ENCODE measurements around the gene METAP1.

- no peak for TF ChIP-seq EZH2 (IDR thresholded peaks at IDR 0.05)
- no peak for TF ChIP-seq POLR2AphosphoS5 (IDR thresholded peaks at IDR 0.05; ENCODE audit: low read depth, low read length)
- TF ChIP-seq ELF1 (IDR thresholded peaks at IDR 0.05; ENCODE audit: borderline replicate concordance, low read depth), result no peak
- TF ChIP-seq CTCF (IDR thresholded peaks at IDR 0.05 in 2 of 3, conservative IDR thresholded peaks at IDR 0.05 in 1 of 3; ENCODE audit: borderline replicate concordance in 1 of 3, insufficient read depth in 1 of 3, low read depth in 2 of 3, low read length in 2 of 3), result no peak
- no peak for TF ChIP-seq ZNF274 (IDR thresholded peaks at IDR 0.05; ENCODE audit: low read depth, low read length)
- TF ChIP-seq JUND (IDR thresholded peaks at IDR 0.05), result no peak
- no peak for TF ChIP-seq EZH2phosphoT487 (IDR thresholded peaks at IDR 0.05; ENCODE audit: borderline replicate concordance)
- no peak for TF ChIP-seq CBX3 (IDR thresholded peaks at IDR 0.05; ENCODE audit: low read depth)
- TF ChIP-seq YY1 (IDR thresholded peaks at IDR 0.05; ENCODE audit: extremely low read depth, insufficient replicate concordance, low read depth, low read length), result no peak
Observed at GRCh38 chr4:98987720-98988119, 7.8 kb upstream of the METAP1 start.
